T-cell (primary cell): Measurements from ENCODE around the gene CACNA2D4. TPM values are rescaled to one million over a fixed set of nuclear protein-coding genes. Genes with fewer than 3 reads are reported as not detected.

Experiments used
- ATAC-seq, 4 experiments: fragments of 200-7000 bp in 3 of 4; fragments of 150-1000 bp in 1 of 4; cut with Tn5 transposase; replicated peaks in 1 of 4; 1 replicate in 3 of 4; 2 replicates in 1 of 4; pipeline ENCODE4 v1.10.0; 2021; ENCODE audit warnings: moderate library complexity in 3 of 4, mild to moderate bottlenecking in 2 of 4, moderate number of reproducible peaks in 1 of 4
- CTCF ChIA-PET, 2 donors: fragments of 300-600 bp; sonication (Branson Sonifier 250); formaldehyde crosslinking; loops; one replicate each; lab custom pipeline; 2022; ENCODE audit warnings: antibody characterized with exemption in 2 of 2; lab: Charles Lee
- POLR2A ChIA-PET, 2 donors: fragments of 300-600 bp; sonication (Branson Sonifier 250); formaldehyde crosslinking; loops; one replicate each; lab custom pipeline; 2022; ENCODE audit warnings: antibody characterized with exemption in 2 of 2; lab: Charles Lee
- DNase-seq, 35 experiments: peaks; one replicate each; pipeline versions ENCODE4 v3.0.0 to v3.0.0-alpha.2; 2013 to 2023
- H3K27ac ChIP-seq: one replicate; pipeline ENCODE4 v1.5.1; 2013; ENCODE audit warnings: low read length
- H3K27me3 ChIP-seq, 2 experiments: replicated peaks in 1 of 2; 1 replicate in 1 of 2; 2 replicates in 1 of 2; pipeline versions ENCODE4 v1.6.1 to v1.7.0; 2013; ENCODE audit warnings: low read length in 1 of 2, mixed read lengths in 1 of 2; ENCODE audit not compliant: control insufficient read depth in 2 of 2, insufficient read depth in 2 of 2; ENCODE audit errors: extremely low read depth in 1 of 2
- H3K36me3 ChIP-seq, 2 donors: 1 replicate in 1 of 2; 2 replicates in 1 of 2; pipeline versions ENCODE4 v1.6.1 to v1.7.0; 2013; ENCODE audit warnings: low read length in 1 of 2; ENCODE audit not compliant: control insufficient read depth in 2 of 2, insufficient read depth in 1 of 2; ENCODE audit errors: extremely low read depth in 1 of 2
- H3K4me1 ChIP-seq, 2 experiments: 1 replicate in 1 of 2; 2 replicates in 1 of 2; pipeline versions ENCODE4 v1.6.1 to v1.7.0; 2013; ENCODE audit warnings: low read length in 2 of 2, mixed read lengths in 1 of 2; ENCODE audit not compliant: insufficient read depth in 2 of 2, control insufficient read depth in 1 of 2; ENCODE audit errors: extremely low read depth in 1 of 2
- H3K4me3 ChIP-seq, 2 donors: 1 replicate in 1 of 2; 2 replicates in 1 of 2; pipeline versions ENCODE4 v1.5.1 to v1.7.0; 2013; ENCODE audit warnings: mild to moderate bottlenecking in 2 of 2, low read length in 1 of 2, moderate library complexity in 1 of 2; ENCODE audit not compliant: control insufficient read depth in 1 of 2; ENCODE audit errors: extremely low read depth in 1 of 2
- H3K9me3 ChIP-seq: 2 replicates; pipeline ENCODE4 v1.7.0; 2013
- H3K27ac Mint-ChIP-seq, 2 donors: one replicate each; pipeline ENCODE4 v1.8.0; 2020 to 2021; ENCODE audit warnings: mild to moderate bottlenecking in 2 of 2, mixed read lengths in 2 of 2
- H3K27me3 Mint-ChIP-seq, 2 donors: one replicate each; pipeline ENCODE4 v1.8.0; 2021 to 2022; ENCODE audit warnings: mixed read lengths in 2 of 2
- H3K36me3 Mint-ChIP-seq: one replicate; pipeline ENCODE4 v1.8.0; 2021; ENCODE audit warnings: mixed read lengths
- H3K4me1 Mint-ChIP-seq, 3 donors: one replicate each; pipeline ENCODE4 v1.8.0; 2020 to 2022; ENCODE audit warnings: mixed read lengths in 3 of 3, mild to moderate bottlenecking in 1 of 3
- H3K4me3 Mint-ChIP-seq, 3 donors: one replicate each; pipeline ENCODE4 v1.8.0; 2020 to 2022; ENCODE audit warnings: mild to moderate bottlenecking in 3 of 3, mixed read lengths in 3 of 3, moderate library complexity in 3 of 3
- H3K9me3 Mint-ChIP-seq, 3 donors: one replicate each; pipeline ENCODE4 v1.8.0; 2020 to 2022; ENCODE audit warnings: mixed read lengths in 3 of 3
- WGBS: methylation state at CpG from one replicate; pipeline ENCODE4 v1.1.5; 2013; ENCODE audit warnings: missing lambda C conversion rate; ENCODE audit not compliant: insufficient coverage; 5-methylcytosine and 5-hydroxymethylcytosine counted together
- total RNA-seq, 35 experiments: library from RNA in 6 of 35; stranded (reverse) in 6 of 35; fragments of 120-200 nt in 1 of 35; gene quantifications; one replicate each; pipeline versions ENCODE4 v1.2.1 to v1.2.4 and lab custom pipeline; 2013 to 2026

The CACNA2D4 gene
- total RNA-seq, 5 donors from 2014 or later (not counting 1 experiment from before 2014, with no cell fraction given) = 10.2 to 14.8 (median 12.1) TPM

DNA sequence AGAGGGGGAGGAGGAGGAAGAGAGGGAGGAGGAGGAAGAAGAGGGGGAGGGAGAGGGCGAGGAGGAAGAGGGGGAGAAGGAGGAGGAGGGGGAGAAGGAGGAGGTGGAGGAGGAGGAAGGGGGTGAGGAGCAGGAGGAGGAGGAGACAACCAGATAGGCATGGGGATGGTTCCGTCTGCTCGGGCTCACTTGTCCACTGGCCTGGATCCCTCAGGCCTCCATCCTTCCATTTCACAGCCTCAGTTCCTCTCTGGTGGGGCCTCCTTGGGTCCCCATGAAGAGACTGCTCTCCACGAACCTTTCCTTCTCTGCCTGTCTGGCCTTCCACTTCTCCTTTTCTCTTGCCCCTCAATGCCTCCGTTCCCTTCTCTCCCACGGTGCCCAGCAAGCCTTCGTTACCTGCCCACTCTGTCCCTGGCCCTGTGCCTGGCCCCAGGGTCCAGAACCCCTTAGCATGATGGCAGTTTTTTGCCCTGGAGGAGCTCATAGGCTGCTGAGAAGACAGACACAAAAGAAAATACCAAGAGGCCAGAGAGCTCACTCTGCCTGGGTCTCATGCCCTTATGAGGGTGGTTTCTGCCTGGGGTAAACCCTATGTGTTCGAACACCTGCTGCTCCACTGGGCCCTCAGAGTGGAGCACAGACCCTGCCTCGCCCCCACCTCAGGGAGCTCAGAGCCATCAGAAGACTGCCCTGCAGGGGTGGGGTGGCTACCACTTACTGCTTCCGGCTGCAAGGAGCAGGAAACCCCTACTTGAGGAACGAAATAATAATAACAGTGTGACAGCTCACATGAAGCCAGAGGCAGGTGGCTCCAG lies 11.7 kb upstream of the CACNA2D4 start:
- H3K27ac ChIP-seq = no peak overlapping the region
- no peak for ATAC-seq
- no peak overlapping the region for H3K27ac Mint-ChIP-seq

DNA sequence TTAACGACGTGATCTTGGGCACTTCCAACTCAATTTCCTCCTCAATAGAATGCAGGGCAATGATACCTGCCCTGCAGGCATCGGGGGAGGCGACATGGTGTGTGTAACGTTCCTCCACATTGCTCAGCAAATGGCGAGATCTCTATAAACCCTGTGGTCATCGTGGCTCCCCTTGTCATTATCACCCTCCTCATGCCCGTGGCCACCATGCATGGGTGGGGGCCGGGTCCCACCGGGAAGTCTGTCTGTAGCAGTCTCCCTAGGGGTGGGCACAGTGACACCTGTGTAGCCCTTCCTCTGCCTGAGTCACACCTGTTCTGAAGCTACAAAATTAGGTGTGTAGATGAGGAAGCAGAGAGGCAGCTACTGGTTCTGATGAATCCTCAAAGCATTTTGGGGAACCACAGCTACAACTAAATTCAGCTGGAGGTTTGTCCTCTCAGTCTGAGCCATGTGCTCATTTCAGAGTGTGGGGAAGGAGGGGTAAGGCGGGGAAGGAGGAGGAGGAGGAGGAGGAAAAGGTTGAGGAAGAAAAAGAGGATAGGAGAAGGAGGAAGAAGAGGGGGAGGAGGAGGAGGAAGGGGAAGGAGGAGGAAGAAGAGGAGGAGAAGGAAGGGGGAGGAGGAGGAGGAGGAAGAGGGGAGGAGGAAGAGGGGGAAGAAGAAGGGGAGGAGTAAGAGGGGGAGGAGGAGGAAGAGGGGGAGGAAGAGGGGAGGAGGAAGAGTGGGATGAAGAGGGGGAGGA lies 11.0 kb upstream of the CACNA2D4 start:
- no peak overlapping the region for H3K4me3 ChIP-seq
- peaks cover 0 to 19% of the 10 kb centered on the region in 2 experiments for H3K27me3 ChIP-seq
- ATAC-seq (no peak), DNase-seq (no peak)
- H3K4me1 ChIP-seq = peaks cover 4 to 19% of the 10 kb centered on the region in 2 experiments
- H3K36me3 ChIP-seq = no peaks in the 10 kb centered on the region
- 73% methylated on average over 8 of the region's 11 CpGs for WGBS
- CTCF ChIA-PET = no interaction called here
- H3K27ac Mint-ChIP-seq = no peak overlapping the region
- H3K4me1 Mint-ChIP-seq = peaks cover 13 to 32% (median 27%) of the 10 kb centered on the region in 3 donors
- no peaks in the 10 kb centered on the region for H3K9me3 Mint-ChIP-seq
- no peaks in the 10 kb centered on the region for H3K27me3 Mint-ChIP-seq
- POLR2A ChIA-PET = no interaction called here
- H3K9me3 ChIP-seq = no peaks in the 10 kb centered on the region
- H3K4me3 Mint-ChIP-seq = no peak overlapping the region
- H3K27ac ChIP-seq = no peak overlapping the region
- no peaks in the 10 kb centered on the region for H3K36me3 Mint-ChIP-seq

More for the DNA sequence above, 11.7 kb upstream of the CACNA2D4 start:
- Histone ChIP-seq H3K27me3 (peaks cover 0 to 19% of the 10 kb centered on the region in 2 experiments), H3K9me3 (no peaks in the 10 kb centered on the region), H3K36me3 (no peaks in the 10 kb centered on the region), H3K4me1 (peaks cover 0 to 11% of the 10 kb centered on the region in 2 experiments), H3K4me3 (no peak overlapping the region)
- no peaks in the 10 kb centered on the region for H3K9me3 Mint-ChIP-seq
- no peak for DNase-seq
- 69% methylated on average over 7 of the region's 11 CpGs for WGBS
- H3K4me1 Mint-ChIP-seq = peaks cover 5 to 24% (median 21%) of the 10 kb centered on the region in 3 donors
- no peak overlapping the region for H3K4me3 Mint-ChIP-seq
- ChIA-PET POLR2A (no interaction called here), CTCF (interaction anchor here in 1 of 2 donors (0.7 kb wide), 1 partner anchor 58 kb away, joined by 3 read pairs; no protein-coding TSS in a partner anchor)
- no peaks in the 10 kb centered on the region for H3K36me3 Mint-ChIP-seq
- H3K27me3 Mint-ChIP-seq = no peaks in the 10 kb centered on the region

DNA sequence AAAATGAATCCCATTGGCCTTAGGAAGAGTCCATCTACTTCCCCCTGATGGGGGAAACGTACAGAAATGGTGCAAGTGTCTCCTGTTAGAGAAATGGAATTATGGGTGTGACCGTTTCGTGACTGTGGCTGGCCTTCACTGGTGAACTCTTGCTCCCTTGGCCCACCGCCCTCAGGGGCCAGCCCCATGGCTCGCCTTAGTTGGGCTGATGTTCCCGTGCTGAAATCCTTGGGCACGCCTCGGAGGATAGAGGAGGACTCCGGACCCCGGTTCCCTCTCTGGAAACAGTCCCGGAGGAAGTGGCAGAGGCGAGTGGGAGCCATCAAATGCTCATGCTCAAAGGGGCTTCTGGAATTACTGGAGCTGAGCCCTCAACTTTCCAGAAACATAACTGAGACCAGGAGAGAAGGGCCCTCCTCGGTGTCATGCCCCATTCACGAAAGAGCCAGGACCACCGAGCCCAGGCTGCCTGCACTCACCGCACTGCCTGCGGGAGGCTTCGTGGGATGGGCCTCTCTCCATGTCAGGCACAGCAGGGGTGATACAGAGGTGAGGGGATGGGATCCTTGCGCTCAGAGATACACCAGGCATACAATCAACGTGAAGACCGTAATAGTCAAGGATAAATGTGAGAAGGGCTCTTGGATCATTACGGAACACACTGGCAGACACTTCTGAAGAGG lies 10.1 kb upstream of the CACNA2D4 start:
- Mint-ChIP-seq H3K4me1 (peaks cover 16 to 36% (median 28%) of the 10 kb centered on the region in 3 donors), H3K27ac (no peak overlapping the region), H3K36me3 (no peaks in the 10 kb centered on the region), H3K4me3 (no peak overlapping the region), H3K9me3 (no peaks in the 10 kb centered on the region), H3K27me3 (peaks cover 0 to under 1% of the 10 kb centered on the region in 2 donors)
- H3K36me3 ChIP-seq = no peaks in the 10 kb centered on the region
- DNase-seq (peak in 1 of 35 experiments; percentile 8), ATAC-seq (no peak)
- CTCF ChIA-PET = no interaction called here
- peaks cover 0 to 19% of the 10 kb centered on the region in 2 experiments for H3K27me3 ChIP-seq
- H3K9me3 ChIP-seq = no peaks in the 10 kb centered on the region
- WGBS = 87% methylated on average over 18 of the region's 22 CpGs
- POLR2A ChIA-PET = no interaction called here
- H3K4me3 ChIP-seq = no peak overlapping the region
- peaks cover 4 to 22% of the 10 kb centered on the region in 2 experiments for H3K4me1 ChIP-seq
- H3K27ac ChIP-seq = no peak overlapping the region

DNA sequence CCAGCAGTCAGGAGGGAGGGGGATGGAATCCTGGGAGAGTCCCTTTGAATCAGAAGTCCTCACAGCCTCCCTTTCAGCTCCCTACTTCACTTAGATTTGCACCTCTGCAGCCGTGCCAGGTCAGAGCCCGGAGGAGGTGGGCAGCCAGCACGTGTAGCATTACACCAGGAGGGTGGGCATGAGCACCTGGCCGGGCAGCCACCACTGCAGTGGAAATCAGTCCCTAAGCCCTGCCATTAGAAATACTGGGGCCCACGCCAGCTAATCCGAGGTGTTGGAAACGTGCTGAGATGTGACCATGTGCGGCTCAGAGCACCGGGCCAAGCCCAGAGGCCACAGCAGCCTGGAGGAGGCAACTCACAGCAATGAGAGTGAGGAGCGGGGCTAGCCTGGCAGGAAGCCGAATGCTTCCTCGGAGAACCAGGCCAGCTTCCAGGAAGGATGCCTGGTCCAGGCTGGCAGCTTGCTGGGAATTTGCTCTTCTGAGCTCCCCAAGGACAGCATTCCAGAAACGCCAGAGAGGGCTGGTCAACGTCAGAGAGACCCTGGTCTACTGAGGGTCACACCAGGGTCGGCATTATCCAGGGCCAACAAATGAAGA lies 9.4 kb upstream of the CACNA2D4 start:
- DNase-seq = peak in 1 of 35 experiments; percentile 12
- Mint-ChIP-seq H3K27ac (no peak overlapping the region), H3K36me3 (no peaks in the 10 kb centered on the region), H3K27me3 (peaks cover under 1 to 4% of the 10 kb centered on the region in 2 donors), H3K9me3 (no peaks in the 10 kb centered on the region), H3K4me3 (no peak overlapping the region), H3K4me1 (peaks cover 17 to 37% (median 28%) of the 10 kb centered on the region in 3 donors)
- Histone ChIP-seq H3K27me3 (peaks cover 0 to 23% of the 10 kb centered on the region in 2 experiments), H3K4me3 (no peak overlapping the region), H3K4me1 (peaks cover 4 to 22% of the 10 kb centered on the region in 2 experiments), H3K27ac (no peak overlapping the region), H3K9me3 (no peaks in the 10 kb centered on the region), H3K36me3 (no peaks in the 10 kb centered on the region)
- no peak for ATAC-seq
- ChIA-PET CTCF (interaction anchor here in 1 of 2 donors (1.5 kb wide), 1 partner anchor 12 kb away, joined by 4 read pairs; no protein-coding TSS in a partner anchor), POLR2A (no interaction called here)
- 80% methylated on average over 15 of the region's 15 CpGs for WGBS

DNA sequence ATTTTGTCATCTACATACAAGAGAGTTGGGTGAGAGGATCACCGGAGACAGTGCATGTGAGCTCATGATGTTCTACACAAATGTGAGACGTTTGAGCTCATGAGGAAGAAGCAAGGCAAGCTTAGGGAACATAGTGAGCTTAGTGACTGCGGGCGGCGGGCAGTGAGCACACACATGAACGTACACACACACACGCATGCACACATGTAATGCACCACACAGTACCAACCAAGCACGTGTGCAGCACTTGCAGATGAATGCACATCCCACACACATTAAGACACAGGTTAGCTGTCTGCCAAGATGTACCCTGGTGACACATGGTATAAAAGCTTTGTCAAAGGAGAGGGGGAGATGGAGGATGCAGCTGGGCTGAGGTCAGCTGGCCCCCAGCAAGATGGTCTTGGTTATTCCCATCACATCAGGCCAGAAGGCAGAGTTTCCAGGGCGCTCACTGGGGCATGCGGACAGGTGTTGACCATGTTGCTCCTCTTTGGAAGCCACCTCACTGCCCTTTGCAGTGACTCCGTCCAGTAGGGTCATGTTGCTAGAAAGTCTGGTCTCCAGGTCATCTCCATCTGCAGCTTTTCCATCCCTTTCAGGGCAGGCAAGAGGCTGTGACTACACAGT lies 8.7 kb upstream of the CACNA2D4 start:
- peak in 1 of 35 experiments; percentile 12 for DNase-seq
- 90% methylated on average over 6 of the region's 11 CpGs for WGBS
- H3K4me1 Mint-ChIP-seq = peaks cover 17 to 31% (median 25%) of the 10 kb centered on the region in 3 donors
- ATAC-seq = no peak
- ChIA-PET CTCF (interaction anchor here in 1 of 2 donors (1.5 kb wide), 1 partner anchor 13 kb away, joined by 4 read pairs; no protein-coding TSS in a partner anchor), POLR2A (no interaction called here)
- H3K27me3 ChIP-seq = peaks cover 0 to 30% of the 10 kb centered on the region in 2 experiments
- no peaks in the 10 kb centered on the region for H3K9me3 ChIP-seq
- no peaks in the 10 kb centered on the region for H3K36me3 ChIP-seq
- H3K36me3 Mint-ChIP-seq = no peaks in the 10 kb centered on the region
- no peaks in the 10 kb centered on the region for H3K9me3 Mint-ChIP-seq
- H3K4me3 ChIP-seq = no peak overlapping the region
- peaks cover 1 to 4% of the 10 kb centered on the region in 2 donors for H3K27me3 Mint-ChIP-seq
- peaks cover 4 to 22% of the 10 kb centered on the region in 2 experiments for H3K4me1 ChIP-seq
- H3K4me3 Mint-ChIP-seq = no peak overlapping the region
- H3K27ac Mint-ChIP-seq = no peak overlapping the region
- no peak overlapping the region for H3K27ac ChIP-seq
